ENCODE measurements around the gene TRAIP. TPM values are rescaled to one million over a fixed set of nuclear protein-coding genes. Genes with fewer than 3 reads are reported as not detected.

The TRAIP gene
- total RNA-seq, 1 donor from 2014 or later, result 38.1 TPM

DNA sequence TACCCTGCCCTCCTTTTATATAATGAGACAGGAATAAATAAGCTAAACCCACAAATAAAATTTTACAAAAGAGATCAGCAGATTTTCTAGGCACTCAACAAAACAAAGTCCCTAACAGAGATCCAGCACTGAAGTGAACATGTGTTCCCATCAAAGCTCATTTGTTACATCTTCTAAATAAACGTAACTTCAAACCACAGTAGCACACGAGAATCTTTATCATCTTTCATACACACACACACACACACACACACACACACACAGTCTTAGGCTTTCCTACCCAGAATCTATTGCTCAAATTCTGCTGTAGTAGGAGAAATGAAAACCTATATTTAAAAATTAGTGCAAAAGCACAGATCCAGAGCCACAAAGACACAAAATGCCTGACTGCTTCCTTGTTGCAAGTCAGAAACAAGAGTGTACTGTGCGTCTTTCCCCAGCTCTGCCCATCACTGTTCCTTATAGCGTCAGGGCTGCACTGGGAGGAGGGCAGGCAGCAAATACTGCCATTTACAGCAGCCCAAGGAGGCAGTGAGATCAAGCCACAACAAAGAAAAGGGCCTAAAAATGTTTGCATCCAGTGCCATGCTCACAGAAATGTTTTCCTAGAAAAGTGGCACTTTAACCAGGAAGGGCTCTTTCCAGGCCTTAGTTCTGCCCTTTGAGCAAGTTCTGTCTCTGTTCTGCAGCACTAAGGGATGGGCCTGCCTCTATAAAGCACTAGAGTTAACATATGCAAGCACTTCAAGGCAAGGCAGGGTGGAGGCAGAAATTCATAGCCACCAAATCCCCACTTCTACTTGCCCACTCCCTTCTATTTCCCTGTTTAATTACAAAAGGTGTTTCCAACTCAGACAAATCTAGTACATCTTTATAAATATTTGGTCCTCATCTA, 76.0 kb downstream of the TRAIP start:
- TF ChIP-seq, protein P1, sequence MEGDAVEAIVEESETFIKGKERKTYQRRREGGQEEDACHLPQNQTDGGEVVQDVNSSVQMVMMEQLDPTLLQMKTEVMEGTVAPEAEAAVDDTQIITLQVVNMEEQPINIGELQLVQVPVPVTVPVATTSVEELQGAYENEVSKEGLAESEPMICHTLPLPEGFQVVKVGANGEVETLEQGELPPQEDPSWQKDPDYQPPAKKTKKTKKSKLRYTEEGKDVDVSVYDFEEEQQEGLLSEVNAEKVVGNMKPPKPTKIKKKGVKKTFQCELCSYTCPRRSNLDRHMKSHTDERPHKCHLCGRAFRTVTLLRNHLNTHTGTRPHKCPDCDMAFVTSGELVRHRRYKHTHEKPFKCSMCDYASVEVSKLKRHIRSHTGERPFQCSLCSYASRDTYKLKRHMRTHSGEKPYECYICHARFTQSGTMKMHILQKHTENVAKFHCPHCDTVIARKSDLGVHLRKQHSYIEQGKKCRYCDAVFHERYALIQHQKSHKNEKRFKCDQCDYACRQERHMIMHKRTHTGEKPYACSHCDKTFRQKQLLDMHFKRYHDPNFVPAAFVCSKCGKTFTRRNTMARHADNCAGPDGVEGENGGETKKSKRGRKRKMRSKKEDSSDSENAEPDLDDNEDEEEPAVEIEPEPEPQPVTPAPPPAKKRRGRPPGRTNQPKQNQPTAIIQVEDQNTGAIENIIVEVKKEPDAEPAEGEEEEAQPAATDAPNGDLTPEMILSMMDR (conservative IDR thresholded peaks at IDR 0.05), result no peak
- DNase-seq (ENCODE audit: low read depth, low spot score), result no peak
- Mint-ChIP-seq H3K27me3 (ENCODE audit: low read depth) (no peaks in the 10 kb centered on the region), H3K36me3 (ENCODE audit: low read depth) (peaks cover 8% of the 10 kb centered on the region), H3K4me1 (peaks cover 31% of the 10 kb centered on the region), H3K27ac (ENCODE audit: unreplicated experiment) (no peak overlapping the region), H3K4me3 (peak overlapping the region; percentile 57), H3K9me3 (no peaks in the 10 kb centered on the region)

DNA sequence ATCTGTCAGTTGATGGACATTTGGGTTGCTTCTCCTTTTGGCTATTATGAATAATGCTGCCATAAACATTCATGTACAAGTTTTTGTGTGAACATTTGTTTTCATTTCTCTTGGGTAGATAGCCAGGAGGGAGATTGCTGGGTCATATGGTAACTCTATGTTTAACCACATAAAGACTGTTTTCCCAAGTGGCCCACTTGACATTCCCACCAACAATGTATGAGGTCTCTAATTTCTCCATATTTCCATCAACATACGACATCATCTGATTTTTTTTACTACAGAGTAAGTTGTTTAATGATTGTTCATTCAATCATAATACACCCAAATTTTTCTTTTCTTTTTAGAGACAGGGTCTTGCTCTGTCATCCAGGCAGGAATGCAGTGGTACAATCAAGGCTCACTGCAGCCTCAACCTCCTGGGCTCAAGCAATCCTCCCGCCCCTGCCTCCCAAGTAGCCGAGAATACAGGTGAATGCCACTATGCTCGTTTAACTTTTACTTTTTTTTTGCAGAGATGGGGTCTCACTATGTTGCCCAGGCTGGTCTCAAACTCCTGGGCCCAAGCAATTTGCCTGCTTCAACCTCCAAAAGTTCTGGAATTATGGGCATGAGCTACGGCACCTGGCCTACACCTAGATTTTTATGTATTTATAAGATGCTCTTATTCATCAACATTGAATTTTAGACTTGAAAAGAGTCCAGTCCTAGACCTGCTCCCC, 76.8 kb downstream of the TRAIP start:
- H3K27ac Mint-ChIP-seq (ENCODE audit: unreplicated experiment), result no peak overlapping the region
- peaks cover 8% of the 10 kb centered on the region for H3K36me3 Mint-ChIP-seq (ENCODE audit: low read depth)
- H3K27me3 Mint-ChIP-seq (ENCODE audit: low read depth), result no peaks in the 10 kb centered on the region
- DNase-seq (ENCODE audit: low read depth, low spot score), result no peak
- peaks cover 27% of the 10 kb centered on the region for H3K4me1 Mint-ChIP-seq
- TF ChIP-seq, protein P1 (conservative IDR thresholded peaks at IDR 0.05), result no peak
- H3K4me3 Mint-ChIP-seq, result no peak overlapping the region
- H3K9me3 Mint-ChIP-seq, result no peaks in the 10 kb centered on the region

Small RNA genes lying within 50 kb of the gene (microRNA-seq; reads per million reads assigned to microRNA genes)
- gene MIR5193, result not detected

Other genes with a start within 250 kb of the TRAIP start
- gene APEH, start 182.2 kb downstream of the TRAIP start, total RNA-seq, result 150 and 162 TPM in 2 replicates
- 15.0 and 18.1 TPM in 2 replicates for gene MST1, start 167.1 kb downstream of the TRAIP start, total RNA-seq
- 42.4 and 44.9 TPM in 2 replicates for gene RNF123, start 167.0 kb downstream of the TRAIP start, total RNA-seq
- 0.89 and 0.96 TPM in 2 replicates for gene AMIGO3, start 136.9 kb downstream of the TRAIP start, total RNA-seq
- 40.1 and 46.1 TPM in 2 replicates for gene GMPPB, start 132.6 kb downstream of the TRAIP start, total RNA-seq
- 54.9 and 63.3 TPM in 2 replicates for gene IP6K1, start 70.0 kb downstream of the TRAIP start, total RNA-seq
- gene CDHR4, start 56.7 kb downstream of the TRAIP start, total RNA-seq, result 0.12 and 0.16 TPM in 2 replicates
- 15.5 and 17.3 TPM in 2 replicates for gene INKA1, start 53.3 kb downstream of the TRAIP start, total RNA-seq
- gene UBA7, start 42.6 kb downstream of the TRAIP start, total RNA-seq, result 4.2 and 6.0 TPM in 2 replicates
- gene CAMKV, start 13.3 kb upstream of the TRAIP start, total RNA-seq, result 41.2 and 43.1 TPM in 2 replicates
- gene MST1R, start 47.3 kb upstream of the TRAIP start, total RNA-seq, result 1.4 and 2.6 TPM in 2 replicates
- gene MON1A, start 73.2 kb upstream of the TRAIP start, total RNA-seq, result 11.5 and 13.1 TPM in 2 replicates
- 117 and 128 TPM in 2 replicates for gene RBM6, start 83.6 kb upstream of the TRAIP start, total RNA-seq
- 193 and 213 TPM in 2 replicates for gene RBM5, start 232.4 kb upstream of the TRAIP start, total RNA-seq

All from neural crest cell (in vitro differentiated cells).